GM10248 (cell line): Measurements from ENCODE around the gene PRKN.

Source experiments
- CTCF ChIA-PET: fragments of 300-600 bp; sonication (Branson Sonifier 250); formaldehyde crosslinking; extraction: SDS; loops from one replicate; lab custom pipeline; 2021; ENCODE audit warnings: antibody characterized with exemption; lab: Yijun Ruan, JAX
- POLR2A ChIA-PET: fragments of 350-650 bp; sonication (Branson Sonifier 250); formaldehyde crosslinking; extraction: SDS; loops from one replicate; lab custom pipeline; 2020; ENCODE audit warnings: antibody characterized with exemption; lab: Yijun Ruan, JAX
- DNase-seq: peaks from one replicate; pipeline ENCODE4 v3.0.0; 2012; ENCODE audit errors: extremely low spot score
- TF ChIP-seq, protein P1 (sequence below): IDR thresholded peaks from 2 replicates; pipeline ENCODE4 v1.5.1; 2012; ENCODE audit warnings: mild to moderate bottlenecking, low read depth; ENCODE audit errors: extremely low read depth, missing control alignments, control extremely low read depth

PRKN gene

GRCh38 chr6:161701056-161701455 is 1026.5 kb downstream of the PRKN start:
- ChIA-PET POLR2A (no interaction called here), CTCF (no interaction called here)
- TF ChIP-seq, protein P1, sequence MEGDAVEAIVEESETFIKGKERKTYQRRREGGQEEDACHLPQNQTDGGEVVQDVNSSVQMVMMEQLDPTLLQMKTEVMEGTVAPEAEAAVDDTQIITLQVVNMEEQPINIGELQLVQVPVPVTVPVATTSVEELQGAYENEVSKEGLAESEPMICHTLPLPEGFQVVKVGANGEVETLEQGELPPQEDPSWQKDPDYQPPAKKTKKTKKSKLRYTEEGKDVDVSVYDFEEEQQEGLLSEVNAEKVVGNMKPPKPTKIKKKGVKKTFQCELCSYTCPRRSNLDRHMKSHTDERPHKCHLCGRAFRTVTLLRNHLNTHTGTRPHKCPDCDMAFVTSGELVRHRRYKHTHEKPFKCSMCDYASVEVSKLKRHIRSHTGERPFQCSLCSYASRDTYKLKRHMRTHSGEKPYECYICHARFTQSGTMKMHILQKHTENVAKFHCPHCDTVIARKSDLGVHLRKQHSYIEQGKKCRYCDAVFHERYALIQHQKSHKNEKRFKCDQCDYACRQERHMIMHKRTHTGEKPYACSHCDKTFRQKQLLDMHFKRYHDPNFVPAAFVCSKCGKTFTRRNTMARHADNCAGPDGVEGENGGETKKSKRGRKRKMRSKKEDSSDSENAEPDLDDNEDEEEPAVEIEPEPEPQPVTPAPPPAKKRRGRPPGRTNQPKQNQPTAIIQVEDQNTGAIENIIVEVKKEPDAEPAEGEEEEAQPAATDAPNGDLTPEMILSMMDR: no peak
- DNase-seq: no peak

- CTCF ChIA-PET: interaction anchor here (1.6 to 3.0 kb wide), 2 partner anchors 9 to 303 kb away, joined by 5 to 9 read pairs; no protein-coding TSS in a partner anchor
- POLR2A ChIA-PET: no interaction called here
Measured at GRCh38 chr6:161696801-161697200, 1030.8 kb downstream of the PRKN start.

DNA sequence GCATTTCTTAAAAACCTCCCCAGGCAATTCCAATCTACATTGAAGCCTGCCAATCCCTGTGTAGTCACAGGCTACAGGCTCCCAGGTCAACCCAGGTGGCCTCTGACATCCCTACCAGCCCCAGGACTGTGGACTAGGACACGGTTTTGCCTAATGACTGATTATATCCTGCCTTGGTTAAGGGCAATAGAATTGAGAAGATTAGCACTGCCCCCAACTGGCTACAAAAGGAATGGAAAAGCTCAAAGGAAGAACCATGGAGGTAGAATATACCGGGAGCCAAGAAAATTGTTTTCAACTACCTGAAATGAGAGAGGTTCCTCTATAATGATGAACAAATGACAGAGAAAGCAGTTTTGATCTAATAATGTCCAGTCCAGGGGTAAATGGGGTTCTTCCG is 1032.6 kb downstream of the PRKN start:
- CTCF ChIA-PET: interaction anchor here (1.0 to 3.0 kb wide), 8 partner anchors 11 to 961 kb away, joined by 3 to 24 read pairs (median 5); no protein-coding TSS in a partner anchor
- POLR2A ChIA-PET: no interaction called here
- TF ChIP-seq, protein P1: peak; percentile 45
- no peak for DNase-seq

More at GRCh38 chr6:161696801-161697200, 1030.8 kb downstream of the PRKN start:
- DNase-seq: no peak
- TF ChIP-seq, protein P1: no peak

- POLR2A ChIA-PET: no interaction called here
- CTCF ChIA-PET: no interaction called here
- DNase-seq: no peak
- TF ChIP-seq, protein P1: no peak
Measured at GRCh38 chr6:161686655-161687054, 1040.9 kb downstream of the PRKN start.

DNA sequence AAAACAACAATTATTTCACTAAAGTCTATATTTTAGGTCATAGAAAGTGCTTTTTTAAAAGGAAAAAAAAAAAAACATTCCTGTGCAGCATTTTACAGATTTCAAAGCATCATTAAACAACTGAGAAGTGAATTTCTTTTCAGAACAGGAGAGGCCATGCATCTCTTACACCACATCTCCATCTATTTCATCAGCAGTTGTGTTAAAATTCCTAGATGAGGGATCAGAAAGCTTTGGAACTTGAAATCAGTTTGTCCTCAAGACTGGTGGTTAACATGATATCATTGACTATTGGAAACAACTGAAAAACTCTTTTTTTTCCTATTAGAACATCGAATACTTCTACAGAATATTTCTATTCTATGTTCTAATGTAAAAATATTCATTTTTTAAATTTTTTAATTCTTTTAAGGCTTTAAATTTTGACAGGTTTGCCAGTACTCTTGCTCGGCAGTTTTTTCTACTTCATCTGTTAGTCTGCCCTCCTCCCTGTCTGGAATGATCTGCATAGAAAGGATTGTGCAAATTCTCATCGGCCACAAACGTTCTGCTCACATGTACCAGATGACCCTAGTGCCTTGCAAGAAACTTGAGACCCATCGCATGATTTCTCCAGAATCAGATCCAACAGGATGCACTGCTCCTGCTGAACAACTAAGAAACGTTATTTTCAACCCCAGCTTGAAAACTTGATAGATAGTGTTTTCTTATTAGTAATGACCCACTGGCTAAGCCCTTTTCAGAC is 1042.7 kb downstream of the PRKN start:
- ChIA-PET CTCF (no interaction called here), POLR2A (no interaction called here)
- no peak for DNase-seq
- TF ChIP-seq, protein P1: no peak

DNA sequence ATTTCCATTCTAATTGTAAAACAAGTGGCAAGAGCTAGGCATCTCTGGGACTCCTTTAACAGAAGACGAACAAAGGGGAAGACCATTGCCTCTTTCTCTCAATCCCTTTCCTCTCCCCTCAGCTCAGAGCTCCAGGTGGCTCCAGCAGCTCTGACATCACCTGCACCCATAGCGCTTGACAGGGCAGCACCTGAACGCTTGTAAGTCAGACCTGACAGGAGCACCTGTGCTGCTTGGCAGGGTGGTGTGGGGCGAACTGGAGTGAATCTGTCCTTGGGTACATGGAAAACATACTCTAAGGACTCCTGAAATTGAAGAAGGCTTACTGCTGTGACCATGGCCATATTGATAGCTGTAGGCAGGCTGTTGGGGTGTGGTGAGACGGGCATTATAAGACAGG is 1044.2 kb downstream of the PRKN start:
- TF ChIP-seq, protein P1: no peak
- ChIA-PET POLR2A (no interaction called here), CTCF (no interaction called here)

DNA sequence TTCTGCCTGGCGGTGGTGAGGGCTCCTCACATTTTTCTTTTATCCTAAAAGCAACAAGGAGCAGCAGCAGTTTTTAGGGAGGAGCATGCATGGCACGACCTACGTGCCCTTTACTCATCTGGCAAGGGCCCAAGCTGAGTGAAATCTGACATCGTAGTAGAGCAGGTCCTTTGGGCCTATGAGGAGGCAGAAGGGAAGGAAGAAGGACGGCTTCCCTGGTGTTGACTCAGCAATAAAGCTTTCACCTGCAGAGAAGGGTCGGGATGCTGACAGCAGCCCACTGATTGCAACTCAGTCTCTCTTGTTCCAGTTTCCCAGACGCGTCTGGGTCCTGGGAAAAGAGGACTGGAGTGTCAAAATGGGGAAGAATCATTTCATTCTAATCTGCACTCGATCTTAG is 1044.6 kb downstream of the PRKN start:
- no peak for DNase-seq
- ChIA-PET CTCF (no interaction called here), POLR2A (no interaction called here)
- TF ChIP-seq, protein P1: no peak

More for the DNA sequence above, 1044.2 kb downstream of the PRKN start:
- DNase-seq: no peak
